T-helper 17 cell (primary cell): Measurements from ENCODE around the gene ZNF33A. TPM values are rescaled to one million over a fixed set of nuclear protein-coding genes. Genes with fewer than 3 reads are reported as not detected.

Source experiments
- total RNA-seq, 4 donors: library from RNA in 2 of 4; stranded (reverse) in 2 of 4; gene quantifications; one replicate each; pipeline ENCODE4 v1.2.3 and lab custom pipeline; 2022 to 2026

Gene ZNF33A
- total RNA-seq, 2 donors from 2014 or later = 37.3 to 41.9 TPM

Other genes with a start within 250 kb of the ZNF33A start
- gene ZNF248, start 153.1 kb upstream of the ZNF33A start, total RNA-seq = 1 to 10 TPM; 4.2 to 5.5 TPM
- gene ZNF25, start 34.0 kb upstream of the ZNF33A start, total RNA-seq = 1 to 10 TPM; 5.8 to 8.3 TPM
- 10 to 100 TPM; 18.7 to 21.5 TPM for gene ZNF37A, start 83.7 kb downstream of the ZNF33A start, total RNA-seq